Left ventricle myocardium inferior (tissue), 1 donor: ENCODE measurements around the gene SLC22A3. TPM values are rescaled to one million over a fixed set of nuclear protein-coding genes. Genes with fewer than 3 reads are reported as not detected.

ENCODE experiments used
- DNase-seq: peaks from one replicate; pipeline ENCODE4 v3.0.0-alpha.2; 2020
- H3K27ac ChIP-seq: fragments of 200-600 bp; replicated peaks from 2 replicates; pipeline ENCODE4 v1.8.0; 2021
- H3K27me3 ChIP-seq: fragments of 200-600 bp; 2 replicates; pipeline ENCODE4 v1.8.0; 2021; ENCODE audit warnings: low read depth
- H3K36me3 ChIP-seq: fragments of 200-600 bp; 2 replicates; pipeline ENCODE4 v1.8.0; 2021
- H3K4me1 ChIP-seq: fragments of 200-600 bp; 2 replicates; pipeline ENCODE4 v1.8.0; 2021
- H3K4me3 ChIP-seq: fragments of 200-600 bp; 2 replicates; pipeline ENCODE4 v1.8.0; 2021; ENCODE audit warnings: mild to moderate bottlenecking, moderate library complexity
- H3K9me3 ChIP-seq: fragments of 200-600 bp; replicated peaks from 2 replicates; pipeline ENCODE4 v1.8.0; 2021
- intact Hi-C: fragments of 100-400 bp; cut with micrococcal nuclease; formaldehyde crosslinking; loops from one replicate; pipeline ENCODE4 v1.11.0; 2022
- total RNA-seq: library from RNA; stranded (reverse); fragmentation: NEBNext Ultra II Directional; extraction: Animal tissue kit (Norgen Biotek cat#: 25700); gene quantifications from one replicate; pipeline ENCODE4 v1.2.1, GENCODE V29; 2021
- TF ChIP-seq, protein P1 (sequence below): fragments of 200-600 bp; IDR thresholded peaks from 2 replicates; pipeline ENCODE4 v1.8.0; 2021; ENCODE audit warnings: antibody characterized with exemption, mild to moderate bottlenecking, borderline replicate concordance
- donor health status: DM: no; HTN: yes; CAD: no; lungs with severe emphysema.

Gene SLC22A3
- total RNA-seq, 1 donor from 2014 or later, result 1.0 TPM

- H3K4me1 ChIP-seq, result no peaks in the 10 kb centered on the region
- TF ChIP-seq, protein P1, sequence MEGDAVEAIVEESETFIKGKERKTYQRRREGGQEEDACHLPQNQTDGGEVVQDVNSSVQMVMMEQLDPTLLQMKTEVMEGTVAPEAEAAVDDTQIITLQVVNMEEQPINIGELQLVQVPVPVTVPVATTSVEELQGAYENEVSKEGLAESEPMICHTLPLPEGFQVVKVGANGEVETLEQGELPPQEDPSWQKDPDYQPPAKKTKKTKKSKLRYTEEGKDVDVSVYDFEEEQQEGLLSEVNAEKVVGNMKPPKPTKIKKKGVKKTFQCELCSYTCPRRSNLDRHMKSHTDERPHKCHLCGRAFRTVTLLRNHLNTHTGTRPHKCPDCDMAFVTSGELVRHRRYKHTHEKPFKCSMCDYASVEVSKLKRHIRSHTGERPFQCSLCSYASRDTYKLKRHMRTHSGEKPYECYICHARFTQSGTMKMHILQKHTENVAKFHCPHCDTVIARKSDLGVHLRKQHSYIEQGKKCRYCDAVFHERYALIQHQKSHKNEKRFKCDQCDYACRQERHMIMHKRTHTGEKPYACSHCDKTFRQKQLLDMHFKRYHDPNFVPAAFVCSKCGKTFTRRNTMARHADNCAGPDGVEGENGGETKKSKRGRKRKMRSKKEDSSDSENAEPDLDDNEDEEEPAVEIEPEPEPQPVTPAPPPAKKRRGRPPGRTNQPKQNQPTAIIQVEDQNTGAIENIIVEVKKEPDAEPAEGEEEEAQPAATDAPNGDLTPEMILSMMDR, result no peak
- DNase-seq, result no peak
- no peaks in the 10 kb centered on the region for H3K9me3 ChIP-seq
- peaks cover 12% of the 10 kb centered on the region for H3K27me3 ChIP-seq
- intact Hi-C loops, result no loop called here
- H3K36me3 ChIP-seq, result no peaks in the 10 kb centered on the region
- no peak overlapping the region for H3K27ac ChIP-seq
- H3K4me3 ChIP-seq, result no peak overlapping the region
These were observed 60.4 kb downstream of the SLC22A3 start for GRCh38 chr6:160408528-160408927.

GRCh38 chr6:160412993-160413392, 64.8 kb downstream of the SLC22A3 start:
- Histone ChIP-seq H3K9me3 (no peaks in the 10 kb centered on the region), H3K36me3 (no peaks in the 10 kb centered on the region), H3K4me1 (peaks cover 9% of the 10 kb centered on the region), H3K4me3 (no peak overlapping the region), H3K27me3 (peaks cover 12% of the 10 kb centered on the region), H3K27ac (no peak overlapping the region)
- DNase-seq, result no peak
- intact Hi-C loops, result no loop called here
- TF ChIP-seq, protein P1, result no peak

DNA sequence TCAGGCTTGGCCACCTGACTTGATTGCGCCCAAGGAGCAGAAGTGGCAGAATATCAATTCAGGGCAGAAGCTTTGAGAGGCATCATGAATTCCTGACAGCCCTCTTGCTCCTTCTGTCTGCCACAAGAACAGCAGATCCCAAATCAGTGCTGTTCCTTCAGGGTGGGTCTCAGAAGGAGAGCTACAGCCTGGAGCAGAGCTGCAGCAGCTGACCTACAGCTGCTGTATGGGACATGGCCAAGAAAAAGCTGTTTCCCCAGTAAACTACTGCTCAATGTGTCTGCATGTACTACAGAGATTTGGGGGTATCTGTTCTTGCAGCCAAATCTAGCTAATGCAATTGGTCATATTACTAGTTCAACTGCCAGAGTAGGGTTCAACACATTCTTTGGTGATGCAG, 69.0 kb downstream of the SLC22A3 start:
- peaks cover 12% of the 10 kb centered on the region for H3K27me3 ChIP-seq
- H3K9me3 ChIP-seq, result no peaks in the 10 kb centered on the region
- DNase-seq, result no peak
- H3K4me1 ChIP-seq, result peaks cover 14% of the 10 kb centered on the region
- no peak overlapping the region for H3K4me3 ChIP-seq
- H3K36me3 ChIP-seq, result no peaks in the 10 kb centered on the region
- intact Hi-C loops, result no loop called here
- peak overlapping the region; percentile 19 for H3K27ac ChIP-seq
- TF ChIP-seq, protein P1, result no peak

GRCh38 chr6:160417550-160417949, 69.4 kb downstream of the SLC22A3 start:
- Histone ChIP-seq H3K9me3 (no peaks in the 10 kb centered on the region), H3K36me3 (no peaks in the 10 kb centered on the region), H3K4me3 (no peak overlapping the region), H3K27me3 (peaks cover 8% of the 10 kb centered on the region), H3K4me1 (peaks cover 14% of the 10 kb centered on the region), H3K27ac (no peak overlapping the region)
- TF ChIP-seq, protein P1, result no peak
- intact Hi-C loops, result no loop called here
- no peak for DNase-seq

- H3K27ac ChIP-seq, result no peak overlapping the region
- no peak overlapping the region for H3K4me3 ChIP-seq
- TF ChIP-seq, protein P1, result no peak
- DNase-seq, result no peak
- no peaks in the 10 kb centered on the region for H3K27me3 ChIP-seq
- H3K36me3 ChIP-seq, result no peaks in the 10 kb centered on the region
- peaks cover 14% of the 10 kb centered on the region for H3K4me1 ChIP-seq
- H3K9me3 ChIP-seq, result no peaks in the 10 kb centered on the region
- intact Hi-C loops, result no loop called here
These were observed 70.2 kb downstream of the SLC22A3 start for GRCh38 chr6:160418370-160418769.

GRCh38 chr6:160419488-160419887, 71.3 kb downstream of the SLC22A3 start:
- DNase-seq, result no peak
- Histone ChIP-seq H3K36me3 (no peaks in the 10 kb centered on the region), H3K27ac (no peak overlapping the region), H3K27me3 (no peaks in the 10 kb centered on the region), H3K4me1 (peaks cover 14% of the 10 kb centered on the region), H3K9me3 (no peaks in the 10 kb centered on the region), H3K4me3 (no peak overlapping the region)
- TF ChIP-seq, protein P1, result no peak
- intact Hi-C loops, result no loop called here
